HEK293 (cell line): ENCODE results near the gene MGLL.

Experiments
- CTCF ChIA-PET: fragments of 350-600 bp; formaldehyde crosslinking; extraction: SDS; loops from one replicate; lab custom pipeline; 2021; ENCODE audit warnings: antibody characterized with exemption; lab: Yijun Ruan, JAX
- POLR2A ChIA-PET: fragments of 300-600 bp; formaldehyde crosslinking; extraction: SDS; loops from one replicate; lab custom pipeline; 2020; ENCODE audit warnings: antibody characterized with exemption, inconsistent platforms; lab: Yijun Ruan, JAX
- H3K27ac ChIP-seq: fragments of 200-500 bp; sonication (Bioruptor generic); 2 replicates; pipeline ENCODE4 v1.5.1; 2014; ENCODE audit warnings: low read depth, low read length, control low read depth, inconsistent platforms; ENCODE audit errors: extremely low read depth
- H3K36me3 ChIP-seq, 2 experiments: fragments of 200-500 bp in 1 of 2; sonication (Bioruptor generic) in 1 of 2; 1 replicate in 1 of 2; 2 replicates in 1 of 2; pipeline ENCODE4 v1.5.1; 2014 to 2017; ENCODE audit warnings: inconsistent platforms in 2 of 2, low read length in 2 of 2; ENCODE audit not compliant: control insufficient read depth in 2 of 2, insufficient read depth in 1 of 2
- H3K4me1 ChIP-seq: fragments of 200-500 bp; sonication (Bioruptor generic); 2 replicates; pipeline ENCODE4 v1.5.1; 2014; ENCODE audit warnings: mild to moderate bottlenecking, low read length, inconsistent platforms; ENCODE audit not compliant: control insufficient read depth, insufficient read depth
- H3K4me3 ChIP-seq: 2 replicates; pipeline ENCODE4 v1.5.1; 2011; ENCODE audit warnings: low read depth, mild to moderate bottlenecking, control low read depth, low read length, moderate library complexity
- H3K9me3 ChIP-seq: fragments of 200-500 bp; sonication (Bioruptor generic); 2 replicates; pipeline ENCODE4 v1.5.1; 2014; ENCODE audit warnings: low read depth, low read length, inconsistent platforms; ENCODE audit not compliant: control insufficient read depth, insufficient read depth
- HOXA7 ChIP-seq: sonication (generic); formaldehyde crosslinking; IDR thresholded peaks from 2 replicates; pipeline ENCODE4 v1.8.1; 2022; ENCODE audit warnings: missing genetic modification reagents, borderline replicate concordance
- SETDB1 ChIP-seq: IDR thresholded peaks from one replicate; pipeline ENCODE4 v1.6.1; 2017; ENCODE audit warnings: mild to moderate bottlenecking, low read length, moderate library complexity, mixed read lengths; ENCODE audit not compliant: insufficient read length
- ZBTB1 ChIP-seq: fragments of 450-650 bp; formaldehyde crosslinking; IDR thresholded peaks from 2 replicates; pipeline ENCODE4 v1.5.1; 2016; ENCODE audit warnings: missing biosample characterization, missing genetic modification characterization
- ZBTB48 ChIP-seq: fragments of 450-650 bp; formaldehyde crosslinking; IDR thresholded peaks from 2 replicates; pipeline ENCODE4 v1.5.1; 2016; ENCODE audit warnings: missing biosample characterization, missing genetic modification characterization
- ZBTB7A ChIP-seq: fragments of 450-650 bp; formaldehyde crosslinking; IDR thresholded peaks from 2 replicates; pipeline ENCODE4 v1.5.1; 2016; ENCODE audit warnings: low read depth, missing biosample characterization, missing genetic modification characterization
- ZFHX2 ChIP-seq: fragments of 450-650 bp; formaldehyde crosslinking; conservative IDR thresholded peaks from 2 replicates; pipeline ENCODE4 v1.5.1; 2016; ENCODE audit warnings: missing biosample characterization, missing genetic modification characterization
- ZNF133 ChIP-seq: fragments of 450-650 bp; formaldehyde crosslinking; IDR thresholded peaks from 2 replicates; pipeline ENCODE4 v1.5.1; 2016; ENCODE audit warnings: missing biosample characterization, missing genetic modification characterization
- ZNF2 ChIP-seq: fragments of 450-650 bp; formaldehyde crosslinking; IDR thresholded peaks from 2 replicates; pipeline ENCODE4 v1.5.1; 2016; ENCODE audit warnings: missing biosample characterization, missing genetic modification characterization
- ZNF292 ChIP-seq: fragments of 450-650 bp; formaldehyde crosslinking; IDR thresholded peaks from 2 replicates; pipeline ENCODE4 v1.5.1; 2016; ENCODE audit warnings: low read depth, missing biosample characterization, missing genetic modification characterization, borderline replicate concordance
- ZNF324 ChIP-seq: fragments of 450-650 bp; formaldehyde crosslinking; IDR thresholded peaks from 2 replicates; pipeline ENCODE4 v1.5.1; 2016; ENCODE audit warnings: missing biosample characterization, missing genetic modification characterization
- ZNF354C ChIP-seq: fragments of 450-650 bp; formaldehyde crosslinking; IDR thresholded peaks from 2 replicates; pipeline ENCODE4 v1.5.1; 2016; ENCODE audit warnings: missing biosample characterization, missing genetic modification characterization, low read depth, borderline replicate concordance
- ZNF48 ChIP-seq: fragments of 450-650 bp; formaldehyde crosslinking; IDR thresholded peaks from 2 replicates; pipeline ENCODE4 v1.5.1; 2016; ENCODE audit warnings: missing biosample characterization, missing genetic modification characterization
- ZNF510 ChIP-seq: fragments of 450-650 bp; formaldehyde crosslinking; IDR thresholded peaks from 2 replicates; pipeline ENCODE4 v1.5.1; 2018; ENCODE audit warnings: mild to moderate bottlenecking, missing genetic modification characterization, missing biosample characterization; ENCODE audit not compliant: insufficient replicate concordance
- ZNF548 ChIP-seq: fragments of 450-650 bp; formaldehyde crosslinking; IDR thresholded peaks from 2 replicates; pipeline ENCODE4 v1.5.1; 2016; ENCODE audit warnings: missing biosample characterization, missing genetic modification characterization
- ZNF571 ChIP-seq: fragments of 450-650 bp; formaldehyde crosslinking; IDR thresholded peaks from 2 replicates; pipeline ENCODE4 v1.5.0; 2017; ENCODE audit warnings: missing biosample characterization, missing genetic modification characterization
- ZNF623 ChIP-seq: fragments of 450-650 bp; formaldehyde crosslinking; IDR thresholded peaks from 2 replicates; pipeline ENCODE4 v1.5.1; 2016; ENCODE audit warnings: missing biosample characterization, missing genetic modification characterization
- ZNF664 ChIP-seq: fragments of 450-650 bp; formaldehyde crosslinking; IDR thresholded peaks from 2 replicates; pipeline ENCODE4 v1.5.1; 2016; ENCODE audit warnings: missing biosample characterization, missing genetic modification characterization
- ZNF701 ChIP-seq: fragments of 450-650 bp; formaldehyde crosslinking; IDR thresholded peaks from 2 replicates; pipeline ENCODE4 v1.5.1; 2016; ENCODE audit warnings: missing biosample characterization, missing genetic modification characterization
- ZNF776 ChIP-seq: fragments of 450-650 bp; formaldehyde crosslinking; IDR thresholded peaks from 2 replicates; pipeline ENCODE4 v1.5.0; 2017; ENCODE audit warnings: missing biosample characterization, missing genetic modification characterization, borderline replicate concordance
- TF ChIP-seq, protein P1 (sequence below): fragments of 450-650 bp; formaldehyde crosslinking; IDR thresholded peaks from 2 replicates; pipeline ENCODE4 v1.5.1; 2016; ENCODE audit warnings: missing biosample characterization, missing genetic modification characterization
- TF ChIP-seq, protein P2 (sequence below): fragments of 450-650 bp; formaldehyde crosslinking; IDR thresholded peaks from 2 replicates; pipeline ENCODE4 v1.5.1; 2017; ENCODE audit warnings: missing biosample characterization, missing genetic modification characterization
- TF ChIP-seq, protein P3 (sequence below): fragments of 450-650 bp; formaldehyde crosslinking; optimal IDR thresholded peaks from 2 replicates; pipeline ENCODE3; 2016; ENCODE audit warnings: missing biosample characterization, mild to moderate bottlenecking, missing genetic modification characterization

The MGLL gene

DNA sequence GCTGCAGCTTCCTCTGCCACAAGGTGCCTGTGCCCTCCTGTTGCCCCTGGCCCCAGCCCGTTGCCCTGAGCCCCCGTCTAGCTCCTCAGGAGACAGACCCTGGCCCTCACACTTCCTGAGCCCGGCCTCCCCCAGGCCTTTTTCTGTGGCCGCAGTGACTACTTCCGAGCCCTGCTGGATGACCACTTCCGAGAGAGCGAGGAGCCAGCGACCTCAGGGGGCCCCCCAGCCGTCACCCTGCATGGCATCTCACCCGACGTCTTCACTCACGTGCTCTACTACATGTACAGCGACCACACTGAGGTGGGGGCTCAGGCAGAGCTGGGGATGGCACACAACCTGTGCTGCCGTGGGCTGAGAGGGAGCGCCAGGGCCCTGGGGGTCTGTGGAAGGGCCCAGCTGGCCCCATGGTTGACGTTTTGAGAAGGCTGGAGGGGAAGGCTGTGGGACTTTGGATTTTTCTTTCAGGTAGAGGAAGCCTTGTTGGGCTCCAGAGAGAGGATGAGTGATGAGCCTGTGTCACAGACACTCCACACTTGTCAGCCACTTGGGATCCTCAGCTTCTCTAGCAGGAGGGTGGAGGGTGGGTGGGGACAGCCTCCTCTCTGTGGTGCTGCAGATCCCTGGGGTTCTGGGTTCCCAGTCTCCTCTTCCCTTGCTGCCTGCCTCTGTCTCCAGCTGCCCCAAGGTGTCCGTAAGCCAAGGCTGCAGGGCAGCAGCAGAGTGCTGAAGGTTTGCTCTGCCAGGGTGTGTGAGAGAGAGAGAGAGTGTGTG lies 144.6 kb downstream of the MGLL start:
- Histone ChIP-seq H3K27ac (no peak overlapping the region), H3K36me3 (peaks cover 0 to 18% of the 10 kb centered on the region in 2 experiments; a peak in 1 of 3 replicates), H3K4me3 (no peak overlapping the region), H3K9me3 (no peaks in the 10 kb centered on the region), H3K4me1 (no peaks in the 10 kb centered on the region)
- TF ChIP-seq, protein P1, sequence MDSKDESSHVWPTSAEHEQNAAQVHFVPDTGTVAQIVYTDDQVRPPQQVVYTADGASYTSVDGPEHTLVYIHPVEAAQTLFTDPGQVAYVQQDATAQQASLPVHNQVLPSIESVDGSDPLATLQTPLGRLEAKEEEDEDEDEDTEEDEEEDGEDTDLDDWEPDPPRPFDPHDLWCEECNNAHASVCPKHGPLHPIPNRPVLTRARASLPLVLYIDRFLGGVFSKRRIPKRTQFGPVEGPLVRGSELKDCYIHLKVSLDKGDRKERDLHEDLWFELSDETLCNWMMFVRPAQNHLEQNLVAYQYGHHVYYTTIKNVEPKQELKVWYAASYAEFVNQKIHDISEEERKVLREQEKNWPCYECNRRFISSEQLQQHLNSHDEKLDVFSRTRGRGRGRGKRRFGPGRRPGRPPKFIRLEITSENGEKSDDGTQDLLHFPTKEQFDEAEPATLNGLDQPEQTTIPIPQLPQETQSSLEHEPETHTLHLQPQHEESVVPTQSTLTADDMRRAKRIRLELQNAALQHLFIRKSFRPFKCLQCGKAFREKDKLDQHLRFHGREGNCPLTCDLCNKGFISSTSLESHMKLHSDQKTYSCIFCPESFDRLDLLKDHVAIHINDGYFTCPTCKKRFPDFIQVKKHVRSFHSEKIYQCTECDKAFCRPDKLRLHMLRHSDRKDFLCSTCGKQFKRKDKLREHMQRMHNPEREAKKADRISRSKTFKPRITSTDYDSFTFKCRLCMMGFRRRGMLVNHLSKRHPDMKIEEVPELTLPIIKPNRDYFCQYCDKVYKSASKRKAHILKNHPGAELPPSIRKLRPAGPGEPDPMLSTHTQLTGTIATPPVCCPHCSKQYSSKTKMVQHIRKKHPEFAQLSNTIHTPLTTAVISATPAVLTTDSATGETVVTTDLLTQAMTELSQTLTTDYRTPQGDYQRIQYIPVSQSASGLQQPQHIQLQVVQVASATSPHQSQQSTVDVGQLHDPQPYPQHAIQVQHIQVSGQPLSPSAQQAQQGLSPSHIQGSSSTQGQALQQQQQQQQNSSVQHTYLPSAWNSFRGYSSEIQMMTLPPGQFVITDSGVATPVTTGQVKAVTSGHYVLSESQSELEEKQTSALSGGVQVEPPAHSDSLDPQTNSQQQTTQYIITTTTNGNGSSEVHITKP (tag by site-specific recombination), result no peak
- TF ChIP-seq ZNF133 (tag by site-specific recombination) (no peak), ZNF571 (tag by site-specific recombination) (no peak), ZNF2 (no peak), ZFHX2 (no peak), ZNF510 (no peak), ZNF48 (no peak)
- POLR2A ChIA-PET, result no interaction called here
- CTCF ChIA-PET, result interaction anchor here (1.0 kb wide), 1 partner anchor 30 kb away, joined by 3 read pairs; no protein-coding TSS in a partner anchor

DNA sequence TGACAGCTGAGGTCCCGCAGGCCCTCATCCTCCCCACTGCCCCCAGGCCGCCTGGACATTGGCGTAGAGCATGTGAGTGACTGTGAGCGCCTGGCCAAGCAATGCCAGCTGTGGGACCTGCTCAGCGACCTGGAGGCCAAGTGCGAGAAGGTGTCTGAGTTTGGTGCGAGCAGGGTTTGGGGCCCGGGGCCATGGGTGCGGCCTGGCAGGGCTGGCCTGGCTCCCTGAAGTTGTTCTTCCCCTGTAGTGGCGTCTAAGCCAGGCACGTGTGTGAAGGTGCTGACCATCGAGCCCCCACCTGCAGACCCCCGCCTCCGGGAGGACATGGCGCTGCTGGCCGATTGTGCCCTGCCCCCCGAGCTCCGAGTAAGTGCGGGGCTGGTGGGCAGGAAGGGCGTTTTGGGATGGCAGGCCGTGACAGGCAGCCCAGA lies 145.4 kb downstream of the MGLL start:
- Histone ChIP-seq H3K36me3 (peaks cover 0 to 18% of the 10 kb centered on the region in 2 experiments; a peak in 1 of 3 replicates), H3K27ac (no peak overlapping the region), H3K4me3 (no peak overlapping the region), H3K9me3 (no peaks in the 10 kb centered on the region), H3K4me1 (no peaks in the 10 kb centered on the region)
- CTCF ChIA-PET, result no interaction called here
- POLR2A ChIA-PET, result no interaction called here
- TF ChIP-seq ZBTB7A (tag by site-specific recombination), result no peak
- TF ChIP-seq ZBTB48 (tag by site-specific recombination), result no peak
- TF ChIP-seq, protein P1 (tag by site-specific recombination), result no peak
- TF ChIP-seq ZNF324, result no peak
- TF ChIP-seq, protein P2, sequence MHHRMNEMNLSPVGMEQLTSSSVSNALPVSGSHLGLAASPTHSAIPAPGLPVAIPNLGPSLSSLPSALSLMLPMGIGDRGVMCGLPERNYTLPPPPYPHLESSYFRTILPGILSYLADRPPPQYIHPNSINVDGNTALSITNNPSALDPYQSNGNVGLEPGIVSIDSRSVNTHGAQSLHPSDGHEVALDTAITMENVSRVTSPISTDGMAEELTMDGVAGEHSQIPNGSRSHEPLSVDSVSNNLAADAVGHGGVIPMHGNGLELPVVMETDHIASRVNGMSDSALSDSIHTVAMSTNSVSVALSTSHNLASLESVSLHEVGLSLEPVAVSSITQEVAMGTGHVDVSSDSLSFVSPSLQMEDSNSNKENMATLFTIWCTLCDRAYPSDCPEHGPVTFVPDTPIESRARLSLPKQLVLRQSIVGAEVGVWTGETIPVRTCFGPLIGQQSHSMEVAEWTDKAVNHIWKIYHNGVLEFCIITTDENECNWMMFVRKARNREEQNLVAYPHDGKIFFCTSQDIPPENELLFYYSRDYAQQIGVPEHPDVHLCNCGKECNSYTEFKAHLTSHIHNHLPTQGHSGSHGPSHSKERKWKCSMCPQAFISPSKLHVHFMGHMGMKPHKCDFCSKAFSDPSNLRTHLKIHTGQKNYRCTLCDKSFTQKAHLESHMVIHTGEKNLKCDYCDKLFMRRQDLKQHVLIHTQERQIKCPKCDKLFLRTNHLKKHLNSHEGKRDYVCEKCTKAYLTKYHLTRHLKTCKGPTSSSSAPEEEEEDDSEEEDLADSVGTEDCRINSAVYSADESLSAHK (tag by site-specific recombination), result no peak
- TF ChIP-seq ZBTB1, result no peak
- TF ChIP-seq ZNF292 (tag by site-specific recombination), result no peak
- no peak for TF ChIP-seq ZNF548 (tag by site-specific recombination)
- no peak for TF ChIP-seq ZNF664 (tag by site-specific recombination)
- no peak for TF ChIP-seq ZNF354C
- TF ChIP-seq HOXA7 (CRISPR knock-in tag), result no peak
- TF ChIP-seq, protein P3, sequence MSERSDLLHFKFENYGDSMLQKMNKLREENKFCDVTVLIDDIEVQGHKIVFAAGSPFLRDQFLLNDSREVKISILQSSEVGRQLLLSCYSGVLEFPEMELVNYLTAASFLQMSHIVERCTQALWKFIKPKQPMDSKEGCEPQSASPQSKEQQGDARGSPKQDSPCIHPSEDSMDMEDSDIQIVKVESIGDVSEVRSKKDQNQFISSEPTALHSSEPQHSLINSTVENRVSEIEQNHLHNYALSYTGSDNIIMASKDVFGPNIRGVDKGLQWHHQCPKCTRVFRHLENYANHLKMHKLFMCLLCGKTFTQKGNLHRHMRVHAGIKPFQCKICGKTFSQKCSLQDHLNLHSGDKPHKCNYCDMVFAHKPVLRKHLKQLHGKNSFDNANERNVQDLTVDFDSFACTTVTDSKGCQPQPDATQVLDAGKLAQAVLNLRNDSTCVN (tag by site-specific recombination), result no peak
- no peak for TF ChIP-seq ZNF701 (tag by site-specific recombination)
- no peak for TF ChIP-seq ZNF776
- TF ChIP-seq SETDB1, result no peak
- no peak for TF ChIP-seq ZNF623 (tag by site-specific recombination)
